Superior temporal gyrus (tissue), 1 donor: ENCODE measurements around the gene RTP5.
"Not testable (repeated sequence)": the region's sequence is repeated elsewhere in the genome, so short reads cannot be mapped to it uniquely, and the experiment has no call there.

Experiments
- DNase-seq: peaks from one replicate; pipeline ENCODE4 v3.0.0-alpha.2; 2016; ENCODE audit errors: extremely low spot score

RTP5 gene

GRCh38 chr2:241902357-241902991, 32.9 kb downstream of the RTP5 start:
- no peak for DNase-seq

GRCh38 chr2:241903121-241904010, 33.8 kb downstream of the RTP5 start:
- DNase-seq, result no peak

- DNase-seq, result no peak
These were observed 34.6 kb downstream of the RTP5 start for GRCh38 chr2:241904011-241904718.

- no peak for DNase-seq
These were observed 35.5 kb downstream of the RTP5 start for GRCh38 chr2:241904791-241905710.

- no peak for DNase-seq
These were observed 36.3 kb downstream of the RTP5 start for GRCh38 chr2:241905716-241906377.

GRCh38 chr2:241906378-241906770, 36.8 kb downstream of the RTP5 start:
- not testable (repeated sequence) for DNase-seq

GRCh38 chr2:241906826-241907570, 37.5 kb downstream of the RTP5 start:
- DNase-seq, result no peak

GRCh38 chr2:241907831-241908230, 38.3 kb downstream of the RTP5 start:
- DNase-seq, result not testable (repeated sequence)

- DNase-seq, result no peak
These were observed 39.3 kb downstream of the RTP5 start for GRCh38 chr2:241908686-241909420.

- no peak for DNase-seq
These were observed 40.2 kb downstream of the RTP5 start for GRCh38 chr2:241909769-241910168.

- DNase-seq, result no peak
These were observed 41.3 kb downstream of the RTP5 start for GRCh38 chr2:241910604-241911520.

GRCh38 chr2:241911551-241911950, 42.0 kb downstream of the RTP5 start:
- no peak for DNase-seq

GRCh38 chr2:241912021-241912555, 42.6 kb downstream of the RTP5 start:
- DNase-seq, result no peak

GRCh38 chr2:241913703-241914102, 44.2 kb downstream of the RTP5 start:
- no peak for DNase-seq

- no peak for DNase-seq
These were observed 45.0 kb downstream of the RTP5 start for GRCh38 chr2:241914542-241914941.

- not testable (repeated sequence) for DNase-seq
These were observed 52.1 kb downstream of the RTP5 start for GRCh38 chr2:241921631-241922030.

GRCh38 chr2:241922411-241922810, 52.9 kb downstream of the RTP5 start:
- DNase-seq, result no peak
